K562 (cell line): ENCODE results near the gene ADPRM. TPM values are rescaled to one million over a fixed set of nuclear protein-coding genes. Genes with fewer than 3 reads are reported as not detected.

Experiments used
- ATAC-seq: fragments of 200-7000 bp; cut with Tn5 transposase; 3 replicates; pipeline ENCODE4 v1.9.1; 2020; ENCODE audit warnings: moderate library complexity
- BruUV-seq: library from RNA; stranded (reverse); fragments of 400-500 nt; replicated peaks from 2 replicates; lab custom pipeline; 2021; lab: Mats Ljungman, UMichigan
- CTCF ChIA-PET: fragments of 300-600 bp; formaldehyde crosslinking; extraction: SDS; loops from one replicate; lab custom pipeline; 2021; ENCODE audit warnings: low intra/inter-chr PET ratio; lab: Yijun Ruan, JAX
- POLR2A ChIA-PET: fragments of 300-600, 350-650 bp; sonication (Branson Sonifier 250); formaldehyde crosslinking; extraction: SDS; loops from one replicate; lab custom pipeline; 2021; ENCODE audit warnings: antibody characterized with exemption, inconsistent platforms; lab: Yijun Ruan, JAX
- DNase-seq, 4 experiments: peaks; one replicate each; pipeline versions ENCODE4 v3.0.0 to v3.0.0-alpha.2; 2011 to 2018; ENCODE audit warnings: low spot score in 3 of 4, mixed read lengths in 3 of 4; ENCODE audit errors: extremely low read depth in 1 of 4
- FAIRE-seq: peaks from 2 replicates; lab custom pipeline; 2011; peaks lifted over from hg19 to GRCh38; lab: Jason Lieb, UNC
- H2AFZ ChIP-seq: 2 replicates; pipeline ENCODE4 v1.6.0; 2011; ENCODE audit warnings: low read depth, low read length, control low read depth, inconsistent platforms
- H3K27ac ChIP-seq: fragments of 200-600 bp; 3 replicates; pipeline ENCODE4 v1.8.0; 2011; ENCODE audit warnings: low read depth, mild to moderate bottlenecking, control low read depth, inconsistent platforms, low read length, moderate library complexity, mixed read lengths; ENCODE audit errors: extremely low read depth
- H3K27me3 ChIP-seq, 2 experiments: fragments of 300-600 bp in 1 of 2; 2 replicates in 1 of 2; 3 replicates in 1 of 2; pipeline versions ENCODE4 v1.6.0 to v1.8.0; 2011; ENCODE audit warnings: inconsistent platforms in 2 of 2, low read length in 2 of 2, mild to moderate bottlenecking in 1 of 2, mixed read lengths in 1 of 2, moderate library complexity in 1 of 2; ENCODE audit not compliant: control insufficient read depth in 2 of 2, insufficient read depth in 2 of 2
- H3K36me3 ChIP-seq: fragments of 300-600 bp; 3 replicates; pipeline ENCODE4 v1.8.0; 2011; ENCODE audit warnings: mild to moderate bottlenecking, low read length, inconsistent platforms; ENCODE audit not compliant: control insufficient read depth, insufficient read depth
- H3K4me1 ChIP-seq, 2 experiments: fragments of 200-600 bp in 1 of 2; replicated peaks in 1 of 2; 2 replicates in 1 of 2; 3 replicates in 1 of 2; pipeline versions ENCODE4 v1.5.1 to v1.8.0; 2011; ENCODE audit warnings: inconsistent platforms in 2 of 2, low read length in 2 of 2, mild to moderate bottlenecking in 1 of 2, mixed read lengths in 1 of 2, moderate library complexity in 1 of 2; ENCODE audit not compliant: control insufficient read depth in 2 of 2, insufficient read depth in 2 of 2
- H3K4me2 ChIP-seq: 2 replicates; pipeline ENCODE4 v1.6.1; 2011; ENCODE audit warnings: low read length, control low read depth, inconsistent platforms, mixed read lengths; ENCODE audit not compliant: insufficient read depth
- H3K4me3 ChIP-seq: fragments of 200-600 bp; sonication (generic), shearing (Covaris generic); 2 replicates; pipeline ENCODE4 v1.5.1; 2016; ENCODE audit warnings: control low read depth, inconsistent platforms
- H3K79me2 ChIP-seq: fragments of 200-600 bp; 3 replicates; pipeline ENCODE4 v1.8.0; 2011; ENCODE audit warnings: low read length, inconsistent platforms; ENCODE audit not compliant: control insufficient read depth, insufficient read depth
- H3K9ac ChIP-seq, 2 experiments: 2 replicates each; pipeline versions ENCODE4 v1.6.0 to v1.6.1; 2011; ENCODE audit warnings: low read depth in 2 of 2, low read length in 2 of 2, control low read depth in 1 of 2, inconsistent platforms in 1 of 2, mild to moderate bottlenecking in 1 of 2, mixed read lengths in 1 of 2; ENCODE audit not compliant: insufficient read depth in 1 of 2
- H3K9me1 ChIP-seq: one replicate; pipeline ENCODE4 v1.6.0; 2011; ENCODE audit warnings: inconsistent platforms, mild to moderate bottlenecking, low read length, moderate library complexity; ENCODE audit not compliant: control insufficient read depth, insufficient read depth
- H3K9me3 ChIP-seq: replicated peaks from 2 replicates; pipeline ENCODE4 v1.5.1; 2011; ENCODE audit warnings: low read depth, low read length, inconsistent platforms; ENCODE audit not compliant: control insufficient read depth, insufficient read depth
- H4K20me1 ChIP-seq: replicated peaks from 2 replicates; pipeline ENCODE4 v1.6.1; 2011; ENCODE audit warnings: low read length, inconsistent platforms, mixed read lengths; ENCODE audit not compliant: control insufficient read depth, insufficient read depth
- HMG20A ChIP-seq: fragments of 450-650 bp; formaldehyde crosslinking; conservative IDR thresholded peaks from 2 replicates; pipeline ENCODE4 v1.4.0; 2020; ENCODE audit warnings: mild to moderate bottlenecking, mixed read lengths
- HMGN3 ChIP-seq: IDR thresholded peaks from 2 replicates; pipeline ENCODE4 v1.6.1; 2011; ENCODE audit warnings: borderline replicate concordance, low read depth, mild to moderate bottlenecking, mixed read lengths, low read length; ENCODE audit not compliant: insufficient read length; ENCODE audit errors: extremely low read depth
- HMGXB4 ChIP-seq: sonication (generic); formaldehyde crosslinking; IDR thresholded peaks from 2 replicates; pipeline ENCODE4 v1.8.1; 2023; ENCODE audit warnings: mild to moderate bottlenecking, missing genetic modification reagents
- KLF6 ChIP-seq: fragments of 250-450 bp; sonication (Bioruptor Pico); IDR thresholded peaks from 2 replicates; pipeline ENCODE4 v1.4.0; 2020; ENCODE audit warnings: mild to moderate bottlenecking, moderate library complexity, borderline replicate concordance
- POLR2A ChIP-seq: fragments of 450-650 bp; conservative IDR thresholded peaks from 2 replicates; pipeline ENCODE4 v1.6.1; 2016
- RHOXF2B ChIP-seq: fragments of 250-450 bp; sonication (Bioruptor Pico); conservative IDR thresholded peaks from 2 replicates; pipeline ENCODE4 v1.5.1; 2021
- SRF ChIP-seq, 2 experiments: fragments of 250-450, 450-650 bp in 1 of 2; sonication (Bioruptor Pico) in 1 of 2; sonication (generic) in 1 of 2; formaldehyde crosslinking; IDR thresholded peaks; 2 replicates each; pipeline versions ENCODE4 v1.5.0 to v1.5.1; 2020 to 2022; ENCODE audit warnings: mild to moderate bottlenecking in 1 of 2, missing genetic modification reagents in 1 of 2
- TBP ChIP-seq: optimal IDR thresholded peaks from 2 replicates; pipeline ENCODE3; 2011; ENCODE audit warnings: low read depth, low read length, improper control_type of control experiment
- UBTF ChIP-seq, 2 experiments: IDR thresholded peaks; 2 replicates each; pipeline ENCODE4 v1.6.1; 2012; ENCODE audit warnings: improper control_type of control experiment in 2 of 2, low read depth in 2 of 2, low read length in 2 of 2, borderline replicate concordance in 1 of 2
- ZNF212 ChIP-seq: fragments of 450-650 bp; formaldehyde crosslinking; IDR thresholded peaks from 2 replicates; pipeline ENCODE4 v1.4.0; 2020; ENCODE audit warnings: mild to moderate bottlenecking
- WGBS: fragments of 100-300 bp; shearing (Covaris generic); methylation state at CpG from one replicate; pipeline ENCODE4 v1.1.6; 2016; ENCODE audit warnings: low coverage, mixed read lengths; ENCODE audit not compliant: insufficient coverage; ENCODE audit errors: missing lambda C conversion rate; 5-methylcytosine and 5-hydroxymethylcytosine counted together
- in situ Hi-C: fragments of 300-500 bp; cut with MboI; formaldehyde crosslinking; loops from 4 replicates; pipeline ENCODE4 v1.15.0; 2018; ENCODE audit warnings: inconsistent platforms, mixed read lengths
- intact Hi-C: fragments of 100-400 bp; cut with micrococcal nuclease; formaldehyde crosslinking; loops from 2 replicates; pipeline ENCODE4 v1.14.2; 2022
- polyA plus RNA-seq, 8 experiments: library from polyadenylated mRNA; depleted of rRNA in 4 of 8; stranded (reverse) in 5 of 8; unstranded in 3 of 8; fragments of >200 nt; fragmentation: Nextera tagmentation in 2 of 8; fragmentation: Illumina TruSeq in 1 of 8; extraction: Ambion mirVana in 2 of 8; extraction: Trizol in 1 of 8; gene quantifications; 2 replicates each; pipeline versions ENCODE4 v1.2.1 to v1.2.3, GENCODE V29; 2011 to 2014; ENCODE audit warnings: inconsistent platforms in 1 of 8, missing spikeins in 1 of 8
- total RNA-seq, 7 experiments: library from RNA; depleted of rRNA in 6 of 7; stranded (reverse); fragments of >200 nt in 6 of 7; fragmentation: Illumina TruSeq in 2 of 7; extraction: Trizol in 2 of 7; gene quantifications; 2 replicates each; pipeline versions ENCODE4 v1.2.1 to v1.2.3, GENCODE V29; 2011 to 2021; ENCODE audit warnings: low replicate concordance in 1 of 7

The ADPRM gene
- total and polyA plus RNA-seq, 9 of the 15 experiments (the other 6 are each of a cell fraction or from before 2014, with no cell fraction given): 4.7 to 17.6 (median 6.2) TPM

GRCh38 chr17:10648381-10648780 is 49.0 kb upstream of the ADPRM start:
- H3K79me2 ChIP-seq: no peaks in the 10 kb centered on the region
- no peaks in the 10 kb centered on the region for H4K20me1 ChIP-seq
- H3K9ac ChIP-seq: no peak overlapping the region
- ATAC-seq: no peak
- no peak for TF ChIP-seq POLR2A
- TF ChIP-seq ZNF212 (CRISPR knock-in tag): no peak
- no peak for TF ChIP-seq HMGN3
- no peak for TF ChIP-seq HMG20A (CRISPR knock-in tag)
- WGBS: 10% methylated on average over 4 of the region's 5 CpGs
- no peaks in the 10 kb centered on the region for H3K36me3 ChIP-seq
- H2AFZ ChIP-seq: no peak overlapping the region
- H3K4me3 ChIP-seq: no peak overlapping the region
- no peak for FAIRE-seq
- CTCF ChIA-PET: no interaction called here
- in situ Hi-C loops: loop anchor here (10.0 kb wide), 1 partner anchor 196 kb away; no protein-coding TSS in a partner anchor
- H3K27ac ChIP-seq: no peak overlapping the region
- no peaks in the 10 kb centered on the region for H3K9me1 ChIP-seq
- H3K4me1 ChIP-seq: no peaks in the 10 kb centered on the region
- POLR2A ChIA-PET: no interaction called here
- BruUV-seq: no TSS peak
- intact Hi-C loops: no loop called here
- no peaks in the 10 kb centered on the region for H3K9me3 ChIP-seq
- no peak for DNase-seq
- no peak overlapping the region for H3K4me2 ChIP-seq
- H3K27me3 ChIP-seq: peaks cover 0 to 5% of the 10 kb centered on the region in 2 experiments; a peak in 2 of 5 replicates

GRCh38 chr17:10648956-10649355 is 48.4 kb upstream of the ADPRM start:
- H3K4me1 ChIP-seq: no peaks in the 10 kb centered on the region
- H3K27ac ChIP-seq: no peak overlapping the region
- no peak overlapping the region for H3K4me3 ChIP-seq
- H3K27me3 ChIP-seq: peaks cover 0 to 8% of the 10 kb centered on the region in 2 experiments; a peak in 3 of 5 replicates
- no peaks in the 10 kb centered on the region for H3K9me3 ChIP-seq
- no peaks in the 10 kb centered on the region for H3K9me1 ChIP-seq
- intact Hi-C loops (no loop called here), in situ Hi-C loops (loop anchor here (10.0 kb wide), 1 partner anchor 196 kb away; no protein-coding TSS in a partner anchor)
- peak in 1 of 4 experiments; percentile 13 for DNase-seq
- H3K4me2 ChIP-seq: no peak overlapping the region
- ATAC-seq: no peak; the same call in 2 of the 3 replicates
- WGBS: 14% methylated on average over 3 of the region's 3 CpGs
- H3K79me2 ChIP-seq: no peaks in the 10 kb centered on the region
- H2AFZ ChIP-seq: no peak overlapping the region
- ChIA-PET CTCF (no interaction called here), POLR2A (interaction anchor here (0.7 kb wide), 1 partner anchor 27 kb away, joined by 3 read pairs; no protein-coding TSS in a partner anchor)
- no TSS peak for BruUV-seq
- no peak for FAIRE-seq
- no peaks in the 10 kb centered on the region for H3K36me3 ChIP-seq
- no peaks in the 10 kb centered on the region for H4K20me1 ChIP-seq
- H3K9ac ChIP-seq: no peak overlapping the region
- TF ChIP-seq TBP (peak; percentile 42), KLF6 (CRISPR knock-in tag) (no peak), SRF (CRISPR knock-in tag; IDR thresholded peaks at IDR 0.05) (no peak), UBTF (IDR thresholded peaks at IDR 0.05; ENCODE audit: borderline replicate concordance in 1 of 2, low read depth in 2 of 2, low read length in 2 of 2) (no peak), HMGXB4 (CRISPR knock-in tag) (no peak), RHOXF2B (CRISPR knock-in tag) (no peak)
